Measurements from ENCODE around the gene TENM4.

DNA sequence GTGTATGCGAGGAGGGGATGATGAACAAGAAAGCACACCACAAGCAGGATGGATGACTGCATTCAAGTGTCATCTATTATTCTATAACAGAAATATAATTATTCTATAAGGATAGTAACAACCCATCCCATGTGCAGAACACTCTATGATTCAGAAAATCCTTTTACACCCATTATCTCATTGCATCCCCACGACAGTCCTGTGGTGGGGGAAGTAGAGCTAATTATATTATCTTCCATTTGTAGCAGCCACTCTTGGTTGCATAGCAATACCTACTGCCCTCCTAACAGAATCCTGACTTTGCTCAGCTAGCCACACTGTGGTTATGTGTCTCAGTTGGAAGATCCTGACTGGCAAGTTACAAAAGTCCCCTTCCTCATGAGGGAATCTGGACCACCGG, 459.7 kb downstream of the TENM4 start:
- TF ChIP-seq, protein P1, sequence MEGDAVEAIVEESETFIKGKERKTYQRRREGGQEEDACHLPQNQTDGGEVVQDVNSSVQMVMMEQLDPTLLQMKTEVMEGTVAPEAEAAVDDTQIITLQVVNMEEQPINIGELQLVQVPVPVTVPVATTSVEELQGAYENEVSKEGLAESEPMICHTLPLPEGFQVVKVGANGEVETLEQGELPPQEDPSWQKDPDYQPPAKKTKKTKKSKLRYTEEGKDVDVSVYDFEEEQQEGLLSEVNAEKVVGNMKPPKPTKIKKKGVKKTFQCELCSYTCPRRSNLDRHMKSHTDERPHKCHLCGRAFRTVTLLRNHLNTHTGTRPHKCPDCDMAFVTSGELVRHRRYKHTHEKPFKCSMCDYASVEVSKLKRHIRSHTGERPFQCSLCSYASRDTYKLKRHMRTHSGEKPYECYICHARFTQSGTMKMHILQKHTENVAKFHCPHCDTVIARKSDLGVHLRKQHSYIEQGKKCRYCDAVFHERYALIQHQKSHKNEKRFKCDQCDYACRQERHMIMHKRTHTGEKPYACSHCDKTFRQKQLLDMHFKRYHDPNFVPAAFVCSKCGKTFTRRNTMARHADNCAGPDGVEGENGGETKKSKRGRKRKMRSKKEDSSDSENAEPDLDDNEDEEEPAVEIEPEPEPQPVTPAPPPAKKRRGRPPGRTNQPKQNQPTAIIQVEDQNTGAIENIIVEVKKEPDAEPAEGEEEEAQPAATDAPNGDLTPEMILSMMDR (IDR thresholded peaks at IDR 0.05), result no peak
- no peak for TF ChIP-seq POLR2A (IDR thresholded peaks at IDR 0.05)

All from uterus (tissue), 2 donors.